CD4-positive, alpha-beta T cell treated with Interferon gamma for 1 hour (primary cell): ENCODE data around the gene DNAH5.
"Not testable (repeated sequence)": the region's sequence is repeated elsewhere in the genome, so short reads cannot be mapped to it uniquely, and the experiment has no call there.

Source experiments
- DNase-seq: peaks from one replicate; pipeline ENCODE4 v3.0.0-alpha.2; 2020

DNAH5 gene

DNA sequence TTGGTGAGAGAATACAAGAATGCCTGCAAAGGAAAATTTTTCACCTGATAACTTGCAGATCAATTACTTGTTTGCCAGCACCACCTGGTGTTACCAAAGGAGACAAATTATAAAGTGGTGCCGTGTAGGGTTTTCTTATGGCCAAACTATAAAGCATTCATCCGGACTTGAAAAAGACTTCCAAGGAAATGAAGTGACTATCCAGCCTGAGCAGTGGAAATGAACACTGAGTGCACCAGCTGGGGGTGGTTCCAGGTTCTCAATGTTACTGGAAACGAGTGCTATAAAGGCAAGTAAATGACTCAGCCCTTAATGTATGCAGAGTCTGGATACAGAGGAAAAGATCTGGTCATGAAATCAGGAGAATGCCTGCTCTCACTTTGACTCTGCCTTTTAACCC lies 113.1 kb downstream of the DNAH5 start:
- DNase-seq, result no peak

DNA sequence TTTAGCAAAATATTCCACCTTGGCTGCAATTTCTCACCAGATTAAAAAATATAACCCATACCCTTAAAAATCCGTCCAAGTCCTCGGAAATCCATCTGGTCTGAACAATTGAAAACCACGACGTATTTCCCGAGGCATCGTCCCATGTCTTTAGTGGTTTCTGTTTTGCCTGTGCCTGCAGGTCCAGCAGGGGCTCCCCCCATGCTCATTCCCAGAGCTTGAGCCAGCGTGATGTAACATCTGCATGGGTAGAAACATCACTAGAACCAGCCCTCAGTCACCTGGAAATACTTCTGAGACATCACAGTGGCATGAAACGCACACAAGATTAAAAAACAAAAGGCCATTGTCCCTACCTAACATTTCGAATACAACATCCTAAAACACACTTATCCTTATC lies 114.0 kb downstream of the DNAH5 start:
- no peak for DNase-seq

DNA sequence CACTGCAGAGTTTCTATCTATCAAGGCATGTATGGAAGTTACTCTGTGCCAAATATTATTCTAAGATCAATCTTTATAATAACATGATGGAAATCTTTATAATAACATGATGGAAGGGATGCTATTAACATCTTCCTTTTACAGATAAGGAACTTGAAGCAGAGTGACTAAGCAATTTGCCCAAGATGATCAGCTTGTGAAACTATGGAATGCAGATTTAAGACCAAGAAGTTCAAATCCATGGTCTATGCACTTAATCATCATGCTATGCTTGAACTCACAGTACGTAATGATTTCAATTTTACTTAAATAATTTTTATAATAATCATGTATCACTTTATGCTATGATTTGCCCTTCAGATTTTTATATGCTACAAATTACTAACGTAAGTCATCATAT lies 123.1 kb downstream of the DNAH5 start:
- DNase-seq, result no peak

DNA sequence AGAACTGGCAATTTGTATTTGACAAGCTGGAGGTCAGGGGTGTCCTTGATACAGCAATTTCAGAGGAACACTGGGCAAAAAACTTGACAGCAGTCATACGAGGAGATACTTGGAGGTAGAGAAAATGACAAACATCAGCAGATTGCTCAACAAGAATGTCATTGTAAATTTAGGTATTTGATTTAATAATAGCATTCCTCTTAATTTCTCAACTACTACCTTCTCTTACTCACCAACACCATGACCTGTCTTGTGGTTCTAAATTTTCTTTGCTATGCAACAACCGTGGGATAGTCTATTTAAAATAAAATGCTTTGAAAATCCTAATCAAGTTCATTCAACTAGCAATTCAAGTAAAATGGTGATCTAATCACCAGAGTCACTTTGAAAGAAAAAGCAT lies 128.4 kb downstream of the DNAH5 start:
- no peak for DNase-seq

DNA sequence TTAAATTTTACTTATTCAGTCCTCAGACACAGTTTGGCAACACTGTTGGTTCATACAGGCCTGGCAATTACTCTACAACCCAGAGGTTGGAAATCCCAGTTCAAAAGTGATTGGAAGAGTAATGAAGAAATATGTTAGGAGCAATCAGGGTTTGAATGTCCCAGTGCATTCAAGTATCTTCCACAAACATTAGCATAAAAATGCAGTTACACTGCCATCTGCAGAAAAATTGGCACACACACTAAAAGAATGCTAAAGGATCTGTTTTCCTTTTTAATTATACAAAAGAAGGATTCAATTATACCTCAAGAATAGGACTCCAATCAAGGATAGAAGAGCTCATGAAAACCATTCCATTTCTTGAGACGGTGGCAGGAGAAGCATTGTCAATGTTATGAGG lies 130.2 kb downstream of the DNAH5 start:
- no peak for DNase-seq

DNA sequence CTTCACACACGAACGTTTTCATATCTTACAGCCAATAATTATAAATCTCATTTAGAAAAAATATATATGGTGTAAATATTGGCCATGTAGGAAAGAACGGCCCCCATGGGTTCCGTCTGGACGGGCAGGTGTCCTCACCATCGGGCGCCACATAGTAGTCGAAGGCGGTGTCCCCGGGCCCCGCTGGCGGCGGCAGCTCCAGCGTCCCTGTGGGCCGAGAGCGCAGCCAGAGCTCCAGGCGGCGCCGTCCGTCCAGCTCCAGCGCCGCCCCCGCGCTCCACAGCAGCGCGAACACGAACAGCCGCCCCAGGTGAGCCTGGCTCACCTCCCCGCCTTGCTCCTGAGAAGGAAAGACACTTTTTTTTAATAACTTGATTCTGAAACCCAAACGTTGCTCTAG lies 134.6 kb downstream of the DNAH5 start:
- DNase-seq, result no peak

DNA sequence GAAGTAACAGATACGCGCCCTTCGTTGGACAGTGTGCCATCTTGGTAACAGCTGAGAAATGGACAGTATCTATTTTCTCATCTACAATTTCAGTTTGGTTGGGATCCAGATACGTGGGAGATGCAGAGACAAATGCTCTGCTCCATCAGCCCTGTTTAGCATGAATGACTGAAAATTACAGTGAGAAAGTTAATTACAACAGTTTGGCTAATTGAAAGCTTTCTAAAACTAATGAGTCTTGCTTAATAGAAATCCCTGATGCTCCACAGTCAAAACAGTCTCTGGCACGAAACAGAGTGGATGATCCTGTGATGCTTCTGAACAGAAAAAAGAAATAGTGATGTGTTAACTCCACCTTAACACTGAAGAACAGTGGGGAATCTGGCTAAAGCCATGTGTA lies 140.2 kb downstream of the DNAH5 start:
- DNase-seq, result no peak

DNA sequence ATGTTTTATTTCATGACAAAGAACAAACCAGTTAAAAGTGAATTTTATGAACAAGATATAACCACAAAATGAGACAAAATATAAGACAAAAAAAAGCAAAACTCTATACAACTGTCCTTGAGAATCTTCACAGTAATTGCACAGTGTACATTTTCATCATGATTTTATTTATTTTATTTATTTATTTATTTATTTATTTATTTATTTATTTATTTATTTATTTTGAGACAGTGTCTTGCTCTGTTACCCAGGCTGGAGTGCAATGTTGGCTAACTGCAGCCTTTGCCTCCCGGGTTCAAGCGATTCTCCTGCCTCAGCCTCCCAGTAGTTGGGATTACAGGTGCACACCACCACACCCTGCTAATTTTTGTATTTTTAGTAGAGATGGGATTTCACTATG lies 145.9 kb downstream of the DNAH5 start:
- DNase-seq, result not testable (repeated sequence)

DNA sequence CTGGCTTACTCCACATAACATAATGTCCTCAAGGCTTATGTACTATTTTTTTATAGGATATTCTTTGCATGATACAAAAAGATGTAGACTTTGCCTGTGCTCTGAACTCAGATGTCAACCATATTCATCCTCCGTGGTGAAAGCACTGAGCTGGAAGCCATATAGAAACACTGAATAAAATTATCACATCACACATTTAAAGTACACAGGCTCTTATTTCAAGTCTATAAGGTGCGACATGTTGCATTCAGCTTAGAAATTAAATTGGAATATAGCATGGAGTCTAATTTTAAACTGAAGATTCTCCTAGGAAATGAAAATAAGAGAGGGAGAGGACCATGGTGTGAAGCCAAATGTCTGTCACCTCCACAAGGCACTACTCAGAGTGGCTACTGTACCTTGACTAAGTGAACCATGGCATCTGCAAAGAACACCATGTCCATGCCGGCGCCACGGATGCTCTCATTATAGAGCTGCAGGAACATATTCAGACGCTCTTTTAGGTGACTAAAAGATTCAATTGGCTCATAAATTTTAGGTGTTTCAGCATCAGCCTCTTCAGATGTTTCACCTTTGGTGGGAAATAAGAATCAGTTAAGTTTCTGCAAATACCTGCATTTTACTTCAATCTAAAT lies 158.6 kb downstream of the DNAH5 start:
- no peak for DNase-seq

DNA sequence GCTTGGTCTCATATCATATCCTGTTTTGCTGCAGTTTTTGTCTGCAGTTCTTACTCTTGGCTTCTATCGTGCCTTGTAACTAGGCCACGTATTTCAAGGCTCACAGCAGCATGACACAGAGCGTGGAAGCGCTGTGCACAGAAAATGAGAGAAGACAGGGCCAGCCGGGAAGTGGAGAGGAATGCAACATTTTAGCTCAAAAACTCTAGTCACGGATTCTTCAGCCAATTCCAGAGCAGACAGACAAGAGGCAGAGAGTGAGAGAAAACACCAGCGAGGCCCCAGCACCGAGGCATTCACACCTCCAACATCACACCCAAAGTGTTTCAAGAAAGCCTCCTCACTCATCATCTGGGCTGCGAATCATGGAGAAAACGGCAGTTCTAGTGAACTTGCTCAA lies 160.8 kb downstream of the DNAH5 start:
- DNase-seq, result no peak

DNA sequence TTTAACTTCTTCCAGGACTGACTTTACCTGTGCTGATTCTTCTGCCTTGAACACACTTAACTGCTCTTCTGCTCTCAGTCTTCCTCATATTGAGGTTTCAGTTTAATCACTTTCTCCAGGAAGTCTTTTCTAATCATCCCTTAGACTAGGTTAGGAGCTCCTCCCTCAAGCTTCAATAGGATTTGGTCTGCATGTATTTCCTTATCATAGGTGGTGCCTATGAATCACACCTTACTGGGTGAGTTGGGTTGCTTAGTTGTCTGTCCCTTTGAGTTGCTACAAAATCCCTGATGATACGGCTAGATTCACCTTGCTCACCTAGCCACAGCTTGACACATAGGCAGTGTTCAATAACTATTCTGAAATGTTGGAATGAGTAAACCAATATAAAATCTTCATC lies 164.4 kb downstream of the DNAH5 start:
- DNase-seq, result no peak

DNA sequence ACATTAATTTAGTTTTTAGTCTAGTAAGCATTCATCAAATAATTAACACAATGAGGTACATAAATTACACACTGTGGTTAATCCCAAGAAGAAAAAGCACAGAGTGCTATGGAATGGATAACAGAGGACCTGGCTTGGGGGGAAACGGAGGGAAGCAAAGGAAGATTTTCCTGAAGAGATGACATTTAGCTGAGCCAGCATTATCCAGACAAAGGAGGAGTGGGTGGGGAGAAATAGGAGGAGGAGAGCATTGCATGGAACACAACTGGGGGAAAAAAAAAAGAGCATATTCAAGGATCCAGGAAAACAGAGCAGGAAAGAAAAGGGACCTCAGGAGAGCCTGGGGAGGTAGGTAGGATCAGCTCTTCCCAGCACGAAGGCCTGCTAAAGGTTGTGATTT lies 170.8 kb downstream of the DNAH5 start:
- no peak for DNase-seq

DNA sequence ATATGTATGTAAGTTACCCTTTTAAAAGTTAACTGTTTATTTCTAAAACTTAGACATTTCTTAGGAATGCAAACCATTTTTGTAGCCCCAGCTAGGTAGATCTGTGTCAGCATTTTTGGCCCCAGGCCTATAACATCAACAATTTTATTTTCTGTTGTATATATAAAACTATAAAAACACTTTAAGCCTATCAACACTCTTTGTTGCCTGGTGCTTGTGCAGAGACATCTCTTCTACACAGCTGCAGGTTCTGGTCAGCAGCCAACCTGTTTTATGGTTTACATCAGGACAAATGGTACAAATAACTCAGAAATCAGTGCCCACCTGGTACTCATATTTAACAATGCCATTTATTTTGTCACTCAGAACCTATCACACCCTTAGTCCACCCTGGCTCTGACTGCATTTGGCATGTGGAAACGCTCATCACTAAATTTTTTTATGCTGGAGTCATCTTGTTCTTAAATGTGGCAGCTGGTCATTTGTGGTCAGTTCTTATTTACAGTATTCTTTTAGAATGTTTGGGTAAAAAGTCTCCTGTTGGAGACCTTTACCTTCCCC lies 173.4 kb downstream of the DNAH5 start:
- no peak for DNase-seq

DNA sequence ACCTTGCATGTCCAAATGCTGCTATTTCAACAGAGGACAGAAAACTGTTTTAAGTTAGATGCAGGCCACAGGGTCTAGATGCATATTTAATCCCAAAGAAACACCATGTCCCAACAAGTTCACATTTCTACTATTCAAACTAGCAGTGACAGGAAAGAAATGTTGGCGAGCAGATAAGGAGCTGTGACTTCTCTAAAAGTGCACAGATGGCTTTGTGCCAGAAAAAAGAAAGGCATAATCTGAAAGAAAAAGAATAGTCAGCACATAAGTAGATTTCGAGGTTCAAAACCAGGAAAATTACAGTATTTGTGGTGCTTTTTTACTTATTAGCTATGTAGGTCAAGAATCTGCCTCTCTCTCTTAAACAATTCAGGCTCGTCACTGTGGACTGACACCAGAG lies 178.3 kb downstream of the DNAH5 start:
- no peak for DNase-seq

DNA sequence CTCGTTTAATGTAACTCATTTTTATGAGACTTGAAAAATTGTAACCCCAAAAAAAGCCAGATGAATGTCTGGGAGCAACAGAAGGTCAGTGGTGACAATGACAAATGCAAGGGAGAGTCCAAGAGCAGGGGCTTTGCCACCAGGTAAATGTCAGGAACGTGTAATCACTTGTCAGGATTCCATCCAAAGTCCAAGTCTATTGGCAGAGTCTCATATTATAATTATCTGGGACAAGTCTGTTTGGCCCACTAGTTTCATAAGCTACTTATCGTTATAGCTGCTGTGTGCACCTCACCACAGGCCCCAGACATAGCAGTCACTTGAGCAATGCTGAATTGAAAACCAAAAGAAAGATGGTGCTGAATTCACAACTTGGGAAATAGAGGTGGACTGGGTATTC lies 180.8 kb downstream of the DNAH5 start:
- DNase-seq, result no peak

DNA sequence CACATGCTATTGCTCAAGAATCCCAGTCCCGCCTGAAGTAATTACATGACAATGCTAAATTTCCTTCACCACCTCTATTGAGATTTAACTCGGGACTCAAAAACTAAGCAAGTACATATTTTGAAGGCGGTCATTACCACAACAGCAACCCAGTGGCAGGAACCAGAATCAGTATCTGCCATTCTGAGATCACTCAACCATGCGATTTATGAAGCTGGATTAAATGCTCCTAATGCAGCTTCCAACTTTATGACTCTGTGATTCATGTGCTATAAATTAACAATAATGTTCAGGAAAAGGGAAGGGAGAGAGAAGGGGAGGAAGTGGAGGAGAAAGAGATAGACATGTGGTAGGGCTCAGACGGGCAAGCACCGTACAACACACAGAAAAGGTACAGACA lies 194.7 kb downstream of the DNAH5 start:
- DNase-seq, result no peak

DNA sequence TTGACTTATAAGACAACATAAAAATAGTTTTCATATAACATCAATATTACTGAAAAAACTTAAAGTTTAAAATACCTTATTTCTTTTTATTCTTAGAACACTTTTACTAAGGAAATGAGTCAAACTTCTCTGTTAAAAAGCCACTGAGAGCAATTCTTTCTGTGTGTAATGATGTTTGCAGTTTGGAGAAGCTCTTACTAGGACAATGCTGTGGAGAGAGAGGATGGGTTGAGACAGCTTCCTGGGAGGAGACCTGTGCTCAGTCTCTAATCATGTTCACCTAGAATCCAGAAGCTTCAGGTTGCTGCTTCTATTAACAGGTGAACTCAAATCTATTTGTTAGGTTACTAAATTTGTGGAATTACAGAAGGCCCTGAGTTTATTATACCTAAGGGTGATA lies 198.5 kb downstream of the DNAH5 start:
- DNase-seq, result no peak

DNA sequence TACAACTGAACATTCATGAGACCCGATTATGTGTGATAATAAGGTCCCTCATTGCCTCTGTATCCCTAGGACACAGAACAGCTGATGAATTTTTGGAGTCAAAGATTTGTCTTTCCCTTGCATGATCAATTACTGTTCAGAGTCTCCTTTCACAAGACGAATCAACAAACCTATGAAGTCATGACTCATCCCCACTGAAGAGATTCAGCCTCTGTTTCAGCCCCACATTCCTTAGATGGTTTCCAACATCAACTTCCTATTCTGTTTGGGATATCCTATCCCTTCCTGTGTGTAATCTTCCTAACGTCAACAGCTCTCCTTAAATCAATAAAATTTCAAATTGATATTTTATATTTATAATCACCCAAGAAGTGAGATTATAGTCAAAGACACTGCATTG lies 199.0 kb downstream of the DNAH5 start:
- no peak for DNase-seq

DNA sequence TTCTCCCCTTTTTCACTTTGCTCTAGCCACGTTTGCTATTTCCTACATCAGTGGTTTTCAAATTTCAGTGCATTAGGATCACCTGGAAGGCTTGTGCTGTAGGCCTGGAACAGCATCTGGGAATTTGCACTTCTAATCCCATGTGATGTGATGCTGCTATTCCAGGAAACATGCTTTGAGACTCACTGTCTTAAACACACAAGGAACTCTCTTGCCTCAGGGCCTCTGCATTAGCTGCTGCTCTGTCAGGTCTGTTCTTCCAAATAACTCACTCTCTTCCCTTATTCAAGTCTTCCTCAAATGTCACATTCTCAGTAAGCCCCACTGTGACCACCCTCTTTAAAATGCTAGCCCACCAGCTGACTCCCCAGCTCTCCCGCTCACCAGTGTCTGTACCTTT lies 204.0 kb downstream of the DNAH5 start:
- DNase-seq, result no peak

DNA sequence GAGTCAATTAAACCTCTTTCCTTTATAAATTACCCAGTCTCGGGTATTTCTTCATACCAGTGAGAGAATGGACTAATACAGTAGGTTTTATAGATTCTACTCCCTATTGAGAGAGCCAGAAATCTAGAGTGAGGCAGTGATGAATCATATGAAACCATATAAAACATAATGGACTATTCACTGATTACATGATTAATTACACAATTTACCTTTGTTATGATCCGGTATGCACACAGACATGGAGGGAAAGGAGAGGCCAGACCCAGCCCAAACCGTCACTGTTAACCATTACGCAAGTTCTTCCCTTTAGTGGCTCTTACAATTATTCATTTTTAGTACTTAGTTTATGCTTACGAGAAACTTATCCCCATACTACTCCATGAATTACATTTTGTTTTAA lies 205.0 kb downstream of the DNAH5 start:
- DNase-seq, result no peak

DNA sequence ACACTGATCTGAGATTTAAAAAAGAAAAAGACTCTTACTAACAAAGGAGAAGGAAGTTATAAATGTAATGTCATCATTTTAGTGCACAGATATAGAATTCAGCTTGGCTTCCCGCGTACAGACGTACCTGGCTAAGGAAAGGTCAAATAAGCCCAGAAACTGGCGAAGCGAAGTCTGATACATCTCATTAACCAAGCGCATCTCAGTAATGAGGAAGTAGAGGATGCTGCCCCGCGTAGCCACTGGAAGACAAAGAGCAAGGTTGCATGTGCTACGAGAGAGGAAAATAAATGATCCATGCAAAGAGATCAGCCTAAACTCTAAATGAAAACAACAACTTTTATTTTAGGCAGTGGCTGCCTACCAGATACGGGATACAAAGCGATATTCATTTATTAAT lies 208.8 kb downstream of the DNAH5 start:
- no peak for DNase-seq

DNA sequence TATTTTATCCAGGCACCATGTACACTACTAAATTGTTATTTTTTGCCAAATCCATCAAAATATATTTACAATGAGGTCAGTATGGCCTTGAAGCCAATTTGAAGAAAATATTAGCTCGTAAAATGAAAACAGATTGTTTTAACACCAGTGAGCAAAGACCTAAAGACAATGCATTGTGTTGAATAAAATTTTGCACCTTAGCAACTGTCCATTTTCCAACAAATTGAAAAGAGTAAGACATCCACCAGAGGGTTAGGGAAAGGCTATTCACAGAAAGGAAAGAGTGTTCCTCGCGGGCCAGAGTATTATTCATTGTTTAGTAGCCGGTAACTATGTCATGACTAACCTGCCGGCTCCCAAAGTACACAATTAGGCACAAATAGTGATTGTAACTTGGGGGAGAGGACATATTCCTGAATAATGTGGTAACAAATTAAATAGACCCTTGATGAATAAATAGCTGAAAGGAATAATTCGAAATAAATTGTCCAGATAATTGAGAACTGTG lies 213.3 kb downstream of the DNAH5 start:
- DNase-seq, result no peak

DNA sequence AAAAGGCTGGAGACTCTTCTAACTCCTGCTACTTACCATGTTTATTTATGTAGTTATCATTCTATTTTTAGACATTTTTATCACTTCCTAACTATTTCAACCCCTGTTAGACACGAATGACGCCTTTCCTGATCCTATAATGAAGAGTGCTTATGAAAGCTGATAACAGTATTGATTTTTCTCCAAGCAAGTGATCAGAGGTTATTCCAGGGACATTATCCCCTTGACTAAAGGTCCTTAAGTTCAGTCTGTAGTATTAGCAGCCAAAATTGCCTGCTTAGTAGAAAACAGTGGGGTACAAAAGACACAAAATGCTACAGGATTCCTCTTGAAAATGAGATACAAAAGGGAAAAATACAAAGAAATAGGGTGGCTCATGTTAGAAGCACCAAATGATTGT lies 235.6 kb downstream of the DNAH5 start:
- no peak for DNase-seq

DNA sequence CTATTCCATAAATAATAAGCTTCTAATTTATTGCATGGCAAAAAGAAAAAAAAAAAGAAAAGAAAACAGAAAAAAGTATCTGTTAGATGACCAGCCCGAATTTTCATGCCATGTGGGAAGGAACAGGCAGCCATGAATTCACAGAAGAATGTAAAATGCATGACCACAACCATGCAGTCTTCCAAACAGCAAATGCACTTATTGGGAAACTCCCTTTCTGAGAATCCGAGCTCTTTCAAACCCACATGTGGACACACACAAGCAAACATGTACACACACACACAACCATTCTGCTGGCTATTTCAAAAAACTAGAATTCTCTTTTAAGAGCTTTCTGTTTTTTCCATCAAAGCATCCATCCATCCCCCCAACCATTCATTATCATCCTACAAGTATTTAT lies 236.1 kb downstream of the DNAH5 start:
- DNase-seq, result no peak

DNA sequence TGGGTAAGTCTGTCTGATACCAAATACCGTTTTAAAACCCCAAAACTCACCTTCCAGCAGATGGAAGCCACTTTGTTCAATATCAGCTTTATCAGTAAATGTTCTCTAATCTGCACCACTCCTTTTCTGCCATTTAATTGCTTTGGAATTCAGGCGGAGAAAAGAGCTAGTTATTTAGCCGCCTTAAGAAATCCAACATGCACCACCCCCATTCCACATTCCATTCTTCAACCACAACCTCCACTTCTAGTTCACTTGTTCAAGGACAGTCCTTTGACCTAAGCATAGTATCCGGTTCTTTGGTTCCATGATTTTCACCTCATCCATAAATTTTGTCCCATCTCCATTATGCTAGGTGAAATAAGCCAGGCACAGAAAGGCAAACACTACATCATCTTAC lies 240.1 kb downstream of the DNAH5 start:
- DNase-seq, result no peak
